ENCODE data around the gene ACIN1.

DNA sequence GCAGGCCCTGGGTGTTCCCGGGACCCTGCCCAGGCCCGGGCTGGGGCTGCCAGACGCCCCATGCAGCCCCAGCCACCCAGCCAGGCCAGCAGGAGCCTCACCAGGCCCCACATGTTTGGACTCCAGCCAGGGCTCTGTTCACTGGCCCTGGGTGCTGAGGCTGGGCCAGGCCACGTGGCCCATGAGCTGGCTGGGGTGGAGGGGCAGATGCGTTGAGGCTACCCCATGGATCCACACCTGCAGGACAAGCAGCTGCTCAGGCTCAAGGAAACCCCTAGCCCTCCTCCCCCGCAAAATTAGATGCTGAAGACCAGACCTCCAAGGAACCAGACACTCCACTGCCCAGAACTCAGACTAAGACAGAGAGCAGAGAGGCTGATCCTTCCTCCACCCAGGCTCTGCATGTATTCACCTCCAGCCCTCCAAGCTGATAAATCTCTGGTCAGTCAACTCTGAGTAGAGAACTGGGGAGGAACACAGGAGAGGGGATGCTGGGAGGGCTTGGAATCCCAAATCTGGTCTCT lies 39.3 kb downstream of the ACIN1 start:
- TF ChIP-seq EP300 (IDR thresholded peaks at IDR 0.05; ENCODE audit: low read depth in 2 of 2, low read length in 2 of 2) (no peak), EP300 (CRISPR knock-in tag; IDR thresholded peaks at IDR 0.05; ENCODE audit: borderline replicate concordance) (no peak), HNF4A (CRISPR knock-in tag; IDR thresholded peaks at IDR 0.05) (no peak), FOXK2 (IDR thresholded peaks at IDR 0.05) (no peak), POLR2AphosphoS5 (IDR thresholded peaks at IDR 0.05; ENCODE audit: low read depth, low read length) (no peak), SNAPC2 (CRISPR knock-in tag; IDR thresholded peaks at IDR 0.05) (no peak), CTCF (CRISPR knock-in tag; IDR thresholded peaks at IDR 0.05) (no peak), MAFK (conservative IDR thresholded peaks at IDR 0.05 in 1 of 2, IDR thresholded peaks at IDR 0.05 in 1 of 2; ENCODE audit: low read length in 2 of 2) (no peak), AGO2 (optimal IDR thresholded peaks at IDR 0.05; ENCODE audit: low read depth, low read length) (no peak), ZFP36 (IDR thresholded peaks at IDR 0.05; ENCODE audit: borderline replicate concordance, low read depth, low read length, partially characterized antibody) (no peak), TAF1 (CRISPR knock-in tag; IDR thresholded peaks at IDR 0.05) (no peak; the same call in 1 of the 2 replicates)
- TF ChIP-seq, protein P1, sequence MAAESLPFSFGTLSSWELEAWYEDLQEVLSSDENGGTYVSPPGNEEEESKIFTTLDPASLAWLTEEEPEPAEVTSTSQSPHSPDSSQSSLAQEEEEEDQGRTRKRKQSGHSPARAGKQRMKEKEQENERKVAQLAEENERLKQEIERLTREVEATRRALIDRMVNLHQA (CRISPR knock-in tag; IDR thresholded peaks at IDR 0.05): no peak
- TF ChIP-seq, protein P2, sequence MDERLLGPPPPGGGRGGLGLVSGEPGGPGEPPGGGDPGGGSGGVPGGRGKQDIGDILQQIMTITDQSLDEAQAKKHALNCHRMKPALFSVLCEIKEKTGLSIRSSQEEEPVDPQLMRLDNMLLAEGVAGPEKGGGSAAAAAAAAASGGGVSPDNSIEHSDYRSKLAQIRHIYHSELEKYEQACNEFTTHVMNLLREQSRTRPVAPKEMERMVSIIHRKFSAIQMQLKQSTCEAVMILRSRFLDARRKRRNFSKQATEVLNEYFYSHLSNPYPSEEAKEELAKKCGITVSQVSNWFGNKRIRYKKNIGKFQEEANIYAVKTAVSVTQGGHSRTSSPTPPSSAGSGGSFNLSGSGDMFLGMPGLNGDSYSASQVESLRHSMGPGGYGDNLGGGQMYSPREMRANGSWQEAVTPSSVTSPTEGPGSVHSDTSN (CRISPR knock-in tag; IDR thresholded peaks at IDR 0.05): no peak

Measured in HepG2 (cell line).